Ovary (tissue), 9 donors: ENCODE measurements around the gene FIG4. TPM values are rescaled to one million over a fixed set of nuclear protein-coding genes. Genes with fewer than 3 reads are reported as not detected.

Experiments
- DNase-seq, 5 donors: peaks; one replicate each; pipeline ENCODE4 v3.0.0-alpha.2; 2019 to 2020
- H3K27ac ChIP-seq, 2 donors: fragments of 200-600 bp; one replicate each; pipeline versions ENCODE4 v1.5.1 to v1.8.0; 2019 to 2022
- H3K27me3 ChIP-seq: fragments of 200-600 bp; one replicate; pipeline ENCODE4 v1.8.0; 2022
- H3K36me3 ChIP-seq: fragments of 200-600 bp; sonication (generic); one replicate; pipeline ENCODE4 v1.5.1; 2019
- H3K4me1 ChIP-seq: one replicate; pipeline ENCODE4 v1.8.1; 2013; ENCODE audit warnings: mild to moderate bottlenecking, moderate library complexity; ENCODE audit not compliant: insufficient read depth
- H3K4me3 ChIP-seq: fragments of 200-600 bp; sonication (generic); one replicate; pipeline ENCODE4 v1.5.1; 2017
- H3K9me3 ChIP-seq, 2 donors: fragments of 200-600 bp in 1 of 2; sonication (generic) in 1 of 2; one replicate each; pipeline versions ENCODE4 v1.5.1 to v1.8.1; 2013 to 2019; ENCODE audit warnings: mild to moderate bottlenecking in 1 of 2, moderate library complexity in 1 of 2
- CTCF ChIP-seq, 3 donors: fragments of 450-650 bp in 2 of 3; fragments of 200-600 bp in 1 of 3; IDR thresholded peaks; one replicate each; pipeline versions ENCODE4 v1.5.1 to v1.8.0; 2016 to 2022; ENCODE audit warnings: antibody characterized with exemption in 3 of 3, mild to moderate bottlenecking in 1 of 3
- EP300 ChIP-seq: sonication (generic); formaldehyde crosslinking; IDR thresholded peaks from one replicate; pipeline ENCODE4 v1.6.1; 2017; ENCODE audit warnings: antibody characterized with exemption
- POLR2A ChIP-seq: fragments of 450-650 bp; IDR thresholded peaks from one replicate; pipeline ENCODE4 v1.6.1; 2017; ENCODE audit warnings: antibody characterized with exemption, mild to moderate bottlenecking, moderate library complexity
- WGBS, 3 donors: extraction: QIAGEN DNeasy Blood & Tissue Kit in 1 of 3; methylation state at CpG; one replicate each; pipeline versions ENCODE4 v1.1.5 to v1.1.7; 2013 to 2017; 5-methylcytosine and 5-hydroxymethylcytosine counted together
- intact Hi-C, 4 donors: fragments of 100-400 bp; cut with DNase I; formaldehyde crosslinking; loops; one replicate each; pipeline versions ENCODE4 v1.11.0 to v1.15.1; 2022 to 2023
- polyA plus RNA-seq, 2 donors: library from polyadenylated mRNA; stranded (reverse); fragments of 200-250 nt in 1 of 2; fragments of 350-450 nt in 1 of 2; fragmentation: Illumina TruSeq in 1 of 2; extraction: RNeasy Lipid Tissue Mini Kit (QIAGEN cat#74804) in 1 of 2; gene quantifications; one replicate each; pipeline ENCODE4 v1.2.3, GENCODE V29; 2013 to 2014
- total RNA-seq, 7 donors: library from RNA; depleted of rRNA in 2 of 7; stranded (reverse); fragments of >200 nt in 2 of 7; fragmentation: NEBNext Ultra II Directional in 3 of 7; extraction: Animal tissue kit (Norgen Biotek cat#: 25700) in 3 of 7; gene quantifications; one replicate each; pipeline versions ENCODE4 v1.1.0 to v1.2.4, GENCODE V29; 2016 to 2023
- donor health status: DM: no; HTN: no; CAD: no; lungs with moderate emphysema.
- donor health status: DM: no; HTN: no; CAD: no.
- donor health status: Bipolar disorder and iron deficiency.
- donor health status: DM: yes; HTN: yes; CAD: no.
- donor health status: DM: no; HTN: no; CAD: no.
- donor health status: DM: yes; HTN: yes; CAD: no.

FIG4 gene
- total and polyA plus RNA-seq, 9 donors, result 7.4 to 17.5 (median 13.3) TPM

DNA sequence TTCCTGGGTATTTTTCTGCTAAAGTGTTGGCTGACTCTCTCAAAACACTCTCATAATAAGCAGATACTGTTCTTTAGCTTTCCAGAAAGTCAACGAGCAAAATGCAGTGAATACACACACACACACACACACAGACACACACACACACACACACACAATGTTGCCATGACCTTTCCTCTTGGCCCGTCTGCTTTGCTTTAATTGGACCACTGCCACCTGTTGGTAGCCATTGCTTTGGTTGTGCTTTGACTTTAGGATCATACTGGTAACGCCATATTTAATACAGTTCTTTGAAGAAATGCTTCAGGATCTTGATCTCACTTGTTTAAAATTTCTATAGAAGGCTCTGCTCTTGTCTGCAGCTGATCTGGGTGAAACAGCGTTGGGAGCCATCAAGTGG is 4.4 kb downstream of the FIG4 start:
- Histone ChIP-seq H3K27ac (no peak overlapping the region), H3K4me3 (no peak overlapping the region), H3K9me3 (no peaks in the 10 kb centered on the region), H3K27me3 (no peaks in the 10 kb centered on the region), H3K36me3 (no peaks in the 10 kb centered on the region), H3K4me1 (no peaks in the 10 kb centered on the region)
- DNase-seq, result no peak
- intact Hi-C loops, result loop anchor here in 1 of 4 donors (10.0 kb wide), 1 partner anchor 501 kb away; no protein-coding TSS in a partner anchor
- 56 to 64% (median 61%) methylated on average over 4 of the region's 4 CpGs for WGBS, 3 donors
- TF ChIP-seq CTCF (IDR thresholded peaks at IDR 0.05) (no peak), EP300 (no peak), POLR2A (no peak)

DNA sequence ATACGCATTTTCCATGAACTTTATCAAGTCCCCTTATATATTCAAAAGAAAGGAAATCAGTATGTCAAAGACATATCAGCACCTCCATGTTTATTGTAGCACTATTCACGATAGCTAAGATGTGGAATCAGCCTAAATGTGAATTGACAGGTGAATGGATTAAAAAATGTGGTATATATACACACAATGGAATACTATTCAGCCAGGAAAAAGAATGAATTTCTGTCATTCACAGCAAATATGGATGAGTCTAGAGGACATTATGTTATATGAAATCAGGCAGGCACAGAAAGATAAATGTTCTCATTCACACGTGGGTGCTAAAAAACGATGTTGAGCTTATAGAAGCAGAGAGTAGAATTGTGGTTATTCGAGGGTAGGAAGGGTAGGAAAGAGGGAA is 5.3 kb downstream of the FIG4 start:
- intact Hi-C loops, result loop anchor here in 1 of 4 donors (10.0 kb wide), 1 partner anchor 502 kb away; no protein-coding TSS in a partner anchor
- TF ChIP-seq EP300, result no peak
- TF ChIP-seq CTCF (IDR thresholded peaks at IDR 0.05), result no peak
- no peak for TF ChIP-seq POLR2A

GRCh38 chr6:109701221-109701620 is 10.1 kb downstream of the FIG4 start:
- Histone ChIP-seq H3K27me3 (no peaks in the 10 kb centered on the region), H3K4me3 (no peak overlapping the region), H3K36me3 (no peaks in the 10 kb centered on the region), H3K4me1 (peaks cover 2% of the 10 kb centered on the region), H3K27ac (no peak overlapping the region), H3K9me3 (no peaks in the 10 kb centered on the region)
- TF ChIP-seq CTCF (IDR thresholded peaks at IDR 0.05), result no peak
- no peak for TF ChIP-seq EP300
- no peak for TF ChIP-seq POLR2A
- intact Hi-C loops, result loop anchor here in 2 of 4 donors (5.0 kb wide), 2 partner anchors 351 to 686 kb away; no protein-coding TSS in a partner anchor
- no peak for DNase-seq
- 90 to 92% (median 91%) methylated on average over 4 of the region's 4 CpGs for WGBS, 3 donors

More for the DNA sequence above, 5.3 kb downstream of the FIG4 start:
- Histone ChIP-seq H3K9me3 (no peaks in the 10 kb centered on the region), H3K4me3 (no peak overlapping the region), H3K4me1 (no peaks in the 10 kb centered on the region), H3K27ac (no peak overlapping the region), H3K36me3 (no peaks in the 10 kb centered on the region), H3K27me3 (no peaks in the 10 kb centered on the region)
- WGBS, 3 donors, result 95 to 97% (median 97%) methylated on average over 5 of the region's 5 CpGs
- no peak for DNase-seq

DNA sequence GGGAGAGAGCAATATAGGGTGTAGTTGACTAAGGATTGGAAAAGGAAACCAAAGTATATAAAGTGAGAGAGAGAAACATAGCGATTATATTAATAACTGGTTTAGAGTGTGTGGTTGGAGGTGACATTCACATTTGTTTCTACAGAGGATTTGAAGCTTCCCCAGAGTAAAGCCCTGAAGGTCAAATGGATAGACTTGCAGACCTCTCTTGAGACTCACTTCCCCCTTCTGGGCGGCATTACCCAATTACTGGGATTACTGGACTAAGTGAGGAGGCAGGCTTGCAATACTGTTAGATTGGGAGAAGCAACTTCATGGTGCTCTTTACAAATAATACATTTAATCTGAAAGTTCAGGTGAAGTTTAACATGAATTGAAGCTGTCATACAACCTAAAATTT is 10.7 kb downstream of the FIG4 start:
- no peaks in the 10 kb centered on the region for H3K36me3 ChIP-seq
- no peak for DNase-seq
- intact Hi-C loops, result loop anchor here in 2 of 4 donors (5.0 kb wide), 2 partner anchors 351 to 686 kb away; no protein-coding TSS in a partner anchor
- no peak overlapping the region for H3K27ac ChIP-seq
- no peak overlapping the region for H3K4me3 ChIP-seq
- no peak for TF ChIP-seq EP300
- no peak for TF ChIP-seq CTCF (IDR thresholded peaks at IDR 0.05)
- TF ChIP-seq POLR2A, result no peak
- 92 to 95% (median 94%) methylated on average over 2 of the region's 2 CpGs for WGBS, 3 donors
- H3K4me1 ChIP-seq, result peaks cover 2% of the 10 kb centered on the region
- H3K27me3 ChIP-seq, result no peaks in the 10 kb centered on the region
- H3K9me3 ChIP-seq, result no peaks in the 10 kb centered on the region
